Stimulated activated naive CD8-positive, alpha-beta T cell treated with anti-CD3 and anti-CD28 coated beads, Interleukin-15, Interleukin-2, amounts not matched to agents 100 ng/mL and 50 ng/mL, for 24 hours (primary cell): ENCODE data around the gene MYB.

ENCODE experiments used
- H3K27ac Mint-ChIP-seq: one replicate; pipeline ENCODE4 v1.8.0; 2021; ENCODE audit warnings: mild to moderate bottlenecking, mixed read lengths
- H3K27me3 Mint-ChIP-seq: one replicate; pipeline ENCODE4 v1.8.0; 2021; ENCODE audit warnings: mixed read lengths
- H3K36me3 Mint-ChIP-seq: one replicate; pipeline ENCODE4 v1.8.0; 2021; ENCODE audit warnings: low read depth, mixed read lengths
- H3K4me1 Mint-ChIP-seq: one replicate; pipeline ENCODE4 v1.8.0; 2021; ENCODE audit warnings: low read depth, mixed read lengths
- H3K4me3 Mint-ChIP-seq: one replicate; pipeline ENCODE4 v1.8.0; 2021; ENCODE audit warnings: mild to moderate bottlenecking, mixed read lengths
- H3K9me3 Mint-ChIP-seq: one replicate; pipeline ENCODE4 v1.8.0; 2021; ENCODE audit warnings: mixed read lengths

MYB gene

GRCh38 chr6:135215160-135215559 lies 34.1 kb downstream of the MYB start:
- Mint-ChIP-seq H3K27ac (peak overlapping the region; percentile 50), H3K36me3 (peaks cover 43% of the 10 kb centered on the region), H3K9me3 (no peaks in the 10 kb centered on the region), H3K4me3 (no peak overlapping the region), H3K27me3 (no peaks in the 10 kb centered on the region), H3K4me1 (peaks cover 28% of the 10 kb centered on the region)

- Mint-ChIP-seq H3K27me3 (no peaks in the 10 kb centered on the region), H3K27ac (peak overlapping the region; percentile 50), H3K36me3 (peaks cover 39% of the 10 kb centered on the region), H3K9me3 (no peaks in the 10 kb centered on the region), H3K4me1 (peaks cover 24% of the 10 kb centered on the region), H3K4me3 (no peak overlapping the region)
These were observed 34.5 kb downstream of the MYB start for GRCh38 chr6:135215563-135215962.

- Mint-ChIP-seq H3K4me1 (peaks cover 6% of the 10 kb centered on the region), H3K9me3 (no peaks in the 10 kb centered on the region), H3K36me3 (peaks cover 27% of the 10 kb centered on the region), H3K4me3 (no peak overlapping the region), H3K27ac (no peak overlapping the region), H3K27me3 (no peaks in the 10 kb centered on the region)
These were observed 36.6 kb downstream of the MYB start for GRCh38 chr6:135217663-135218062.

- Mint-ChIP-seq H3K27ac (no peak overlapping the region), H3K4me3 (no peak overlapping the region), H3K4me1 (peaks cover 10% of the 10 kb centered on the region), H3K27me3 (no peaks in the 10 kb centered on the region), H3K9me3 (no peaks in the 10 kb centered on the region), H3K36me3 (peaks cover 28% of the 10 kb centered on the region)
These were observed 38.2 kb downstream of the MYB start for GRCh38 chr6:135219346-135219745.

GRCh38 chr6:135221042-135221441 lies 39.9 kb downstream of the MYB start:
- Mint-ChIP-seq H3K27me3 (no peaks in the 10 kb centered on the region), H3K4me3 (no peak overlapping the region), H3K36me3 (peaks cover 23% of the 10 kb centered on the region), H3K4me1 (peaks cover 10% of the 10 kb centered on the region), H3K9me3 (no peaks in the 10 kb centered on the region), H3K27ac (no peak overlapping the region)

- peaks cover 23% of the 10 kb centered on the region for H3K36me3 Mint-ChIP-seq
- no peaks in the 10 kb centered on the region for H3K27me3 Mint-ChIP-seq
- H3K9me3 Mint-ChIP-seq: no peaks in the 10 kb centered on the region
- H3K4me1 Mint-ChIP-seq: peaks cover 11% of the 10 kb centered on the region
- H3K27ac Mint-ChIP-seq: no peak overlapping the region
- no peak overlapping the region for H3K4me3 Mint-ChIP-seq
These were observed 40.4 kb downstream of the MYB start for GRCh38 chr6:135221505-135221904.

- Mint-ChIP-seq H3K4me3 (no peak overlapping the region), H3K27ac (no peak overlapping the region), H3K4me1 (peaks cover 21% of the 10 kb centered on the region), H3K27me3 (no peaks in the 10 kb centered on the region), H3K36me3 (peaks cover 23% of the 10 kb centered on the region), H3K9me3 (no peaks in the 10 kb centered on the region)
These were observed 41.5 kb downstream of the MYB start for GRCh38 chr6:135222623-135223022.

- Mint-ChIP-seq H3K27me3 (no peaks in the 10 kb centered on the region), H3K27ac (peak overlapping the region; percentile 72), H3K4me1 (peaks cover 21% of the 10 kb centered on the region), H3K4me3 (peak overlapping the region; percentile 80), H3K36me3 (peaks cover 17% of the 10 kb centered on the region), H3K9me3 (no peaks in the 10 kb centered on the region)
These were observed 43.0 kb downstream of the MYB start for GRCh38 chr6:135224037-135224647.

GRCh38 chr6:135225911-135226310 lies 44.8 kb downstream of the MYB start:
- Mint-ChIP-seq H3K27me3 (no peaks in the 10 kb centered on the region), H3K9me3 (no peaks in the 10 kb centered on the region), H3K36me3 (peaks cover 7% of the 10 kb centered on the region), H3K4me1 (peaks cover 21% of the 10 kb centered on the region), H3K4me3 (no peak overlapping the region), H3K27ac (no peak overlapping the region)

- Mint-ChIP-seq H3K36me3 (peaks cover 7% of the 10 kb centered on the region), H3K27me3 (no peaks in the 10 kb centered on the region), H3K4me1 (peaks cover 25% of the 10 kb centered on the region), H3K9me3 (no peaks in the 10 kb centered on the region), H3K27ac (no peak overlapping the region), H3K4me3 (no peak overlapping the region)
These were observed 45.4 kb downstream of the MYB start for GRCh38 chr6:135226537-135226936.

GRCh38 chr6:135227349-135227748 lies 46.2 kb downstream of the MYB start:
- Mint-ChIP-seq H3K4me3 (no peak overlapping the region), H3K36me3 (peaks cover 7% of the 10 kb centered on the region), H3K9me3 (no peaks in the 10 kb centered on the region), H3K4me1 (peaks cover 28% of the 10 kb centered on the region), H3K27me3 (no peaks in the 10 kb centered on the region), H3K27ac (no peak overlapping the region)

GRCh38 chr6:135227758-135228157 lies 46.6 kb downstream of the MYB start:
- Mint-ChIP-seq H3K4me3 (no peak overlapping the region), H3K4me1 (peaks cover 28% of the 10 kb centered on the region), H3K27me3 (no peaks in the 10 kb centered on the region), H3K27ac (no peak overlapping the region), H3K36me3 (peaks cover 7% of the 10 kb centered on the region), H3K9me3 (no peaks in the 10 kb centered on the region)

GRCh38 chr6:135228486-135228885 lies 47.4 kb downstream of the MYB start:
- Mint-ChIP-seq H3K27ac (no peak overlapping the region), H3K36me3 (peaks cover 5% of the 10 kb centered on the region), H3K27me3 (no peaks in the 10 kb centered on the region), H3K9me3 (no peaks in the 10 kb centered on the region), H3K4me3 (no peak overlapping the region), H3K4me1 (peaks cover 25% of the 10 kb centered on the region)

- Mint-ChIP-seq H3K27me3 (no peaks in the 10 kb centered on the region), H3K27ac (no peak overlapping the region), H3K4me1 (peaks cover 22% of the 10 kb centered on the region), H3K36me3 (no peaks in the 10 kb centered on the region), H3K4me3 (no peak overlapping the region), H3K9me3 (no peaks in the 10 kb centered on the region)
These were observed 48.9 kb downstream of the MYB start for GRCh38 chr6:135229996-135230395.

- no peaks in the 10 kb centered on the region for H3K9me3 Mint-ChIP-seq
- H3K27me3 Mint-ChIP-seq: no peaks in the 10 kb centered on the region
- H3K4me1 Mint-ChIP-seq: peaks cover 22% of the 10 kb centered on the region
- H3K4me3 Mint-ChIP-seq: no peak overlapping the region
- no peaks in the 10 kb centered on the region for H3K36me3 Mint-ChIP-seq
- H3K27ac Mint-ChIP-seq: peak overlapping the region; percentile 24
These were observed 49.8 kb downstream of the MYB start for GRCh38 chr6:135230711-135231468.

- no peaks in the 10 kb centered on the region for H3K36me3 Mint-ChIP-seq
- no peaks in the 10 kb centered on the region for H3K9me3 Mint-ChIP-seq
- peaks cover 24% of the 10 kb centered on the region for H3K4me1 Mint-ChIP-seq
- H3K4me3 Mint-ChIP-seq: no peak overlapping the region
- peak overlapping the region; percentile 24 for H3K27ac Mint-ChIP-seq
- no peaks in the 10 kb centered on the region for H3K27me3 Mint-ChIP-seq
These were observed 50.3 kb downstream of the MYB start for GRCh38 chr6:135231469-135231844.
